HepG2 (cell line): ENCODE results near the gene P2RX6. TPM values are rescaled to one million over a fixed set of nuclear protein-coding genes. Genes with fewer than 3 reads are reported as not detected.

ENCODE experiments used
- ATAC-seq: fragments of 200-7000 bp; cut with Tn5 transposase; 3 replicates; pipeline ENCODE4 v1.9.1; 2020; ENCODE audit warnings: mild to moderate bottlenecking, moderate library complexity
- BruUV-seq: library from RNA; stranded (reverse); fragments of 400-500 nt; replicated peaks from 2 replicates; lab custom pipeline; 2021; lab: Mats Ljungman, UMichigan
- CTCF ChIA-PET: fragments of 300-600 bp; formaldehyde crosslinking; extraction: SDS; loops from one replicate; lab custom pipeline; 2021; ENCODE audit warnings: low total read pairs, inconsistent platforms, low intra/inter-chr PET ratio; lab: Yijun Ruan, JAX
- POLR2A ChIA-PET: fragments of 350-600 bp; sonication (Branson Sonifier 250); formaldehyde crosslinking; loops from one replicate; lab custom pipeline; 2020; ENCODE audit warnings: antibody characterized with exemption, inconsistent platforms; lab: Yijun Ruan, JAX
- DNase-seq: peaks from one replicate; pipeline ENCODE4 v3.0.0-alpha.2; 2015; ENCODE audit warnings: low spot score
- FAIRE-seq: peaks from 3 replicates; lab custom pipeline; 2011; peaks lifted over from hg19 to GRCh38; lab: Jason Lieb, UNC
- H2AFZ ChIP-seq: one replicate; pipeline ENCODE4 v1.6.1; 2011; ENCODE audit warnings: low read length, inconsistent platforms
- H3K27ac ChIP-seq: fragments of 300-600 bp; 3 replicates; pipeline ENCODE4 v1.8.0; 2011; ENCODE audit warnings: mixed run types, mild to moderate bottlenecking, mixed read lengths, low read length, inconsistent platforms; ENCODE audit not compliant: insufficient read depth; ENCODE audit errors: extremely low read length
- H3K27me3 ChIP-seq, 2 experiments: fragments of 200-600 bp in 1 of 2; 2 replicates in 1 of 2; 3 replicates in 1 of 2; pipeline versions ENCODE4 v1.6.0 to v1.8.0; 2011; ENCODE audit warnings: low read length in 2 of 2, mild to moderate bottlenecking in 2 of 2, moderate library complexity in 2 of 2, inconsistent platforms in 1 of 2; ENCODE audit not compliant: insufficient read depth in 2 of 2, control insufficient read depth in 1 of 2
- H3K36me3 ChIP-seq, 2 experiments: fragments of 200-600 bp in 1 of 2; replicated peaks in 1 of 2; 2 replicates in 1 of 2; 3 replicates in 1 of 2; pipeline versions ENCODE4 v1.5.1 to v1.8.0; 2011; ENCODE audit warnings: low read length in 2 of 2, inconsistent platforms in 1 of 2; ENCODE audit not compliant: insufficient read depth in 2 of 2, control insufficient read depth in 1 of 2
- H3K4me1 ChIP-seq: 2 replicates; pipeline ENCODE4 v1.5.1; 2012; ENCODE audit warnings: low read length, inconsistent platforms; ENCODE audit not compliant: insufficient read depth
- H3K4me2 ChIP-seq: 2 replicates; pipeline ENCODE4 v1.6.0; 2011; ENCODE audit warnings: low read depth, low read length, inconsistent platforms
- H3K4me3 ChIP-seq, 3 experiments: fragments of 200-600 bp in 1 of 3; sonication (generic), shearing (Covaris generic) in 1 of 3; replicated peaks in 1 of 3; 2 replicates each; pipeline ENCODE4 v1.5.1; 2011 to 2016; ENCODE audit warnings: low read length in 3 of 3, inconsistent platforms in 2 of 3, low read depth in 2 of 3, mild to moderate bottlenecking in 2 of 3, control low read depth in 1 of 3, mixed read lengths in 1 of 3; ENCODE audit not compliant: insufficient read depth in 1 of 3
- H3K79me2 ChIP-seq: one replicate; pipeline ENCODE4 v1.6.1; 2011; ENCODE audit warnings: low read length, inconsistent platforms; ENCODE audit not compliant: insufficient read depth
- H3K9ac ChIP-seq: 2 replicates; pipeline ENCODE4 v1.6.0; 2011; ENCODE audit warnings: mild to moderate bottlenecking, low read depth, low read length, inconsistent platforms; ENCODE audit not compliant: insufficient read depth
- H3K9me3 ChIP-seq: 2 replicates; pipeline ENCODE4 v1.5.1; 2012; ENCODE audit warnings: mild to moderate bottlenecking, low read length
- H4K20me1 ChIP-seq: 2 replicates; pipeline ENCODE4 v1.6.0; 2011; ENCODE audit warnings: inconsistent platforms, mild to moderate bottlenecking, low read length, moderate library complexity; ENCODE audit not compliant: insufficient read depth
- AGO2 ChIP-seq: fragments of 200-400 bp; formaldehyde crosslinking; optimal IDR thresholded peaks from 2 replicates; pipeline ENCODE3; 2017; ENCODE audit warnings: mild to moderate bottlenecking, low read depth, low read length, moderate library complexity
- FLYWCH1 ChIP-seq: sonication (generic); formaldehyde crosslinking; IDR thresholded peaks from 2 replicates; pipeline ENCODE4 v1.8.1; 2023; ENCODE audit warnings: mild to moderate bottlenecking, missing genetic modification reagents
- POLR2A ChIP-seq, 2 experiments: IDR thresholded peaks; 2 replicates each; pipeline ENCODE4 v1.6.1; 2011; ENCODE audit warnings: low read depth in 2 of 2, low read length in 2 of 2, mild to moderate bottlenecking in 1 of 2, moderate library complexity in 1 of 2; ENCODE audit not compliant: insufficient read depth in 1 of 2
- SMAD3 ChIP-seq: sonication (generic); formaldehyde crosslinking; IDR thresholded peaks from 2 replicates; pipeline ENCODE4 v1.4.0; 2020; ENCODE audit warnings: missing genetic modification reagents
- WGBS: methylation state at CpG from one replicate; pipeline ENCODE4 v1.1.6; 2017; ENCODE audit warnings: low lambda C conversion rate; 5-methylcytosine and 5-hydroxymethylcytosine counted together
- in situ Hi-C: cut with HindIII; loops from 2 replicates; pipeline ENCODE4 v1.10.0; 2017; ENCODE audit warnings: low pct_unique_long_range_greater_than_20kb; ENCODE audit not compliant: extremely low pct_ligation_motif_present
- intact Hi-C: fragments of 100-400 bp; cut with micrococcal nuclease; formaldehyde crosslinking; loops from one replicate; pipeline ENCODE4 v1.10.0; 2022; ENCODE audit not compliant: unreplicated experiment
- polyA plus RNA-seq, 8 experiments: library from polyadenylated mRNA; depleted of rRNA in 3 of 8; stranded (reverse) in 7 of 8; unstranded in 1 of 8; fragments of >200 nt; fragmentation: Illumina TruSeq in 4 of 8; extraction: Trizol in 4 of 8; gene quantifications; 2 replicates each; pipeline versions ENCODE4 v1.2.1 to v1.2.3, GENCODE V29; 2011 to 2016; ENCODE audit warnings: low read depth in 4 of 8, missing spikeins in 1 of 8, mixed read lengths in 1 of 8; ENCODE audit not compliant: insufficient read depth in 1 of 8
- total RNA-seq, 5 experiments: library from RNA; depleted of rRNA; stranded (reverse); fragments of >200 nt; fragmentation: Illumina TruSeq; extraction: Trizol; gene quantifications; 2 replicates each; pipeline ENCODE4 v1.2.3, GENCODE V29; 2016; ENCODE audit warnings: low read depth in 1 of 5
- TF ChIP-seq, protein P1 (sequence below): sonication (generic); IDR thresholded peaks from 2 replicates; pipeline ENCODE4 v1.6.1; 2016; ENCODE audit warnings: low read depth, borderline replicate concordance

The P2RX6 gene
- total and polyA plus RNA-seq, 2 of the 13 experiments (the other 11 are each of a cell fraction or from before 2014, with no cell fraction given): 0.04 to 0.12 TPM

- TF ChIP-seq FLYWCH1 (CRISPR knock-in tag): no peak
- TF ChIP-seq, all 625 proteins: peak for 0
Observed at GRCh38 chr22:20996031-20996410, 18.9 kb upstream of the P2RX6 start (continued).

DNA sequence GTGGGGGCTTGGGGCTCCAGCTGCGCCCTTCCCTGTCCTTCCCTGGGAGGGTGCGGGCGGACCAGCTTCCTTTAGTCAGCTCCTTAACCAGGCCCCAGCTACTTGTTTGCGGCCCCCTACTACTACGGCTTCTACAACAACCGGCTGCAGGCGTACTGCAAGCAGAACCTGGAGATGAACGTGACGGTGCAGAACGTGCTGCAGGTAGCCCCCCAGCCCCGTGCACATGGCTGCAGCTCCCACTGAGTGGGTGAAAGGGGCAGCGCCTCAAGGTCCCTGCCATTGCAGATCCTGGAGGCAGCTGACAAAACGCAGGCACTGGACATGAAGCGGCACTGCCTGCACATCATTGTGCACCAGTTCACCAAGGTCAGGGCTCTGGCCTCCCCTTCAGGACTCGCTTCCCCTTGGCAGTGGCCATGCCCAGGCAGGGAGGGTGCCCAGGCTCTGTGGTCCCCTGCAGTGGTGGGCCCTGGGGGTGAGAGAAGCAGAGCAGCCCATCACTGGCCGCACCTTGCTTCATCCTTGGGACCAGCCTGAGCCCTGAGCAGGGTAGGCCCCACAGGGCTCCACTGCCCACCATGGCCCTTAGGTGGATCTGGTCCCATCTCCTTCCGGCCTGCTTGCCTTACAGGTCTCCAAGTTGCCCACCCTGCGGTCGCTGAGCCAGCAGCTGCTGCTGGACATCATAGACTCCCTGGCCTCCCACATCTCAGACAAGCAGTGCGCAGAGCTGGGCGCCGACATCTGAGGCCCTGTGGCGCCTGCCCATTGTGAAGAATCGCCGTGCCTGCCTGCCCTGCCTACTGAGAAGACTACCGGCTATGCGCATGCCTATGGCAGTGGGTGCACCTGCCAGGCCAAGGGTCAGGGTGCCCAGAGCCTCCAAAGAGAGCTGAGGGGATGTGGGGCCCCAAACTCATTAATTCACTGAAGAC is 18.1 kb upstream of the P2RX6 start:
- Histone ChIP-seq H4K20me1 (no peaks in the 10 kb centered on the region), H3K4me2 (no peak overlapping the region), H3K36me3 (peaks cover 8 to 42% of the 10 kb centered on the region in 2 experiments), H3K79me2 (peaks cover 14% of the 10 kb centered on the region), H3K9me3 (no peaks in the 10 kb centered on the region), H3K27me3 (no peaks in the 10 kb centered on the region), H2AFZ (no peak overlapping the region), H3K4me1 (peaks cover 15% of the 10 kb centered on the region), H3K4me3 (no peak overlapping the region), H3K27ac (no peak overlapping the region), H3K9ac (no peak overlapping the region)
- FAIRE-seq: no peak
- no peak for DNase-seq
- TSS peak; percentile 40 for BruUV-seq
- intact Hi-C loops: no loop called here
- POLR2A ChIA-PET: interaction anchor here (0.5 to 1.2 kb wide), 3 partner anchors 15 to 164 kb away, joined by 3 to 5 read pairs (median 3); partner anchors contain the start of gene LZTR1
- WGBS: 95% methylated on average over 13 of the region's 27 CpGs
- TF ChIP-seq, protein P1, sequence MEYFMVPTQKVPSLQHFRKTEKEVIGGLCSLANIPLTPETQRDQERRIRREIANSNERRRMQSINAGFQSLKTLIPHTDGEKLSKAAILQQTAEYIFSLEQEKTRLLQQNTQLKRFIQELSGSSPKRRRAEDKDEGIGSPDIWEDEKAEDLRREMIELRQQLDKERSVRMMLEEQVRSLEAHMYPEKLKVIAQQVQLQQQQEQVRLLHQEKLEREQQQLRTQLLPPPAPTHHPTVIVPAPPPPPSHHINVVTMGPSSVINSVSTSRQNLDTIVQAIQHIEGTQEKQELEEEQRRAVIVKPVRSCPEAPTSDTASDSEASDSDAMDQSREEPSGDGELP: no peak
- TF ChIP-seq SMAD3 (CRISPR knock-in tag): no peak
- peak; percentile 89 for TF ChIP-seq AGO2
- peak in 1 of 2 experiments; percentile 44; a peak in 3 of 4 replicates for TF ChIP-seq POLR2A (IDR thresholded peaks at IDR 0.05; ENCODE audit: insufficient read depth in 1 of 2, low read depth in 2 of 2, low read length in 2 of 2)
- ATAC-seq: no peak
- in situ Hi-C loops: no loop called here
- CTCF ChIA-PET: no interaction called here
